Muscle of back (tissue), 11 donors: ENCODE data around the gene MRPS6. TPM values are rescaled to one million over a fixed set of nuclear protein-coding genes. Genes with fewer than 3 reads are reported as not detected.

Source experiments
- DNase-seq, 3 donors: peaks; one replicate each; pipeline versions ENCODE4 v3.0.0 to v3.0.0-alpha.2; 2013
- polyA plus RNA-seq, 10 donors: library from polyadenylated mRNA; unstranded; fragments of 120-200 nt; gene quantifications; one replicate each; pipeline ENCODE4 v1.2.1, GENCODE V29; 2013; ENCODE audit not compliant: insufficient read length in 10 of 10

Gene MRPS6
- polyA plus RNA-seq, 10 donors = 35.4 to 47.7 (median 41.1) TPM

- no peak for DNase-seq
Observed at GRCh38 chr21:34093083-34093482, 19.7 kb downstream of the MRPS6 start.

DNA sequence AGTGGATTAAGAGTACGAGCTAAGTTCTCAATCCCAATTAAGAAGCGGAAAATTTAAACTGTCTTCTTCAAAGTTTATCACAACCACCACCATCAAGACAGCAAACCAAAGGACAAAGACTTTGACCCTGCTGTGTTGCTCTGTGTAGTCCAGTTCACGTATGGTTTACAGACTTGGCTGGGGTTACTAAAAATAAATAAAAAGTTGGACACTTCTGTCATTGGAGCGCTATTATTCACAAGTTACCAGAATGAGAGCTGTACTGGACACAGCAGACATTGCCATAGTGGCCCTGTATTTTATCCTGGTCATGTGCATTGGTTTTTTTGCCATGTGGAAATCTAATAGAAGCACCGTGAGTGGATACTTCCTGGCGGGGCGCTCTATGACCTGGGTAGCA is 21.6 kb downstream of the MRPS6 start:
- DNase-seq = no peak

GRCh38 chr21:34097442-34097841 is 24.1 kb downstream of the MRPS6 start:
- DNase-seq = no peak

- DNase-seq = no peak
Observed at GRCh38 chr21:34100337-34100736, 27.0 kb downstream of the MRPS6 start.

DNA sequence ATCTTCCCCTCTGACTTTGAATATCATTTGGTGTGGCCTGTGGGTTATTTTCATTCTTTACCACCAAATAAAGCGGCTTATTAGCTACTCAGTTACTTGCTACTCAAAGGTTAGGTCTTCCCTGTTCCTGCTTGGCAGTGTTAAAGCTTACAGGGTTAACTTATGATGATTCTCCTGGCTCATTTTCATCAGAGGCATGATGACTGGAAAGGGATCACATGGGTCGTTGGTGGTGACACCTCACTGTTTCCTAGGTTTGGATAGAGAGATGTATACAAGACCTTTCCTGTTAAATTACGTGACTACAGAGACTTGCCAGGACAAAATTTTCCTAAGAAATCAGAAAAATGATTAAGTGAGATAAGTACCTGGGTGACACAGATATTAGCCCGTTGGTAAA is 27.4 kb downstream of the MRPS6 start:
- no peak for DNase-seq

GRCh38 chr21:34105947-34106541 is 32.7 kb downstream of the MRPS6 start:
- DNase-seq = no peak

- no peak for DNase-seq
Observed at GRCh38 chr21:34107606-34108005, 34.2 kb downstream of the MRPS6 start.

- no peak for DNase-seq
Observed at GRCh38 chr21:34109075-34109474, 35.7 kb downstream of the MRPS6 start.

- no peak for DNase-seq
Observed at GRCh38 chr21:34110594-34111202, 37.3 kb downstream of the MRPS6 start.

DNA sequence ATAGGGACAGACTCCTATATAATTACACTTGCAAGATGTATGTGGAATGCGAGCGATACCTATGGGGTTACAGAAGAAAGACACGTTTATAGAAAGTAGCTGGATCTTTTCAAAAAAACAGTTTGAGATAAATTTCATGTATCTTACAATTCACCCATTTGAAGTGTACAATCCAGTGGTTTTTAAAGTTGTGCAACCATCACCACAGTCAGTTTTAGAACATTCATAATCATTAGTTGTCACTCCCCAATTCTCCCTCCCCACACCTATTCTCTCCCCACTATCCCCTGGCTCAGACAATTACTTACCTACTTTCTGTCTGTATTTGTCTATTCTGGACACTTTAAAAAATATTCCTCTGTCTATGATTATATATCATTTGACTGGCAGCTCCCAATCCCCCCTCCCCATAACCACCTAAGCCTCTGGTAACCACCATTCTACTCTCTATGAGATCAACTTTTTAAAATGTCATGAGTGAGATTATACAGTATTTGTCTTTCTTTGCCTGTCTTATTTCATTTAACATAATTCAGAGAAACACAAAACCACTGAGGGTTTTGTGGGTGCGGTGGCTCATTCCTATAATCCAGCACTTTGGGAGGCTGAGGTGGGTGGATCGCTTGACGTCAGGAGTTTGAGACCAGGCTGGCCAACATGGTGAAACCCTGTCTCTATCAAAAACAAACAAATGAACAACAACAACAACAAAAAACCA is 39.1 kb downstream of the MRPS6 start:
- DNase-seq = no peak

DNA sequence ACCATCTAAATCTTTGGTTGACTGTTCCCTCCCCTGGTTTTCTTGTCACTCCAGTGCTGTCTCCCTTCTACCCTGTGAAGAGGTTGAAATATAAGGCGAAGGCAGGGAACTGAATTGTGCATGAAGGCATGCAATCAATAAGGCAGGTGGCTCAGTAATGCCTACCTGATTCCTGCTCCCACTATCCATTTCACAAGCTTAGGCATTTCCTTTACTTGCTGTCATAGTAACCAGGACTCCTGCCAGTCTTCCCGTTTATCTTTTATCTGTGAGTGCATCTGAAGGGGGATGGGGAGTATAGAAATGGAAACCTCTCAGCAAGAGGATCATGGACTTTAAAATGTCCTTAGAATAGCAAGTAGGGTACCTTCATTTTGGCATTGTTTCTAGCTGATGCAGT is 40.5 kb downstream of the MRPS6 start:
- no peak for DNase-seq

DNA sequence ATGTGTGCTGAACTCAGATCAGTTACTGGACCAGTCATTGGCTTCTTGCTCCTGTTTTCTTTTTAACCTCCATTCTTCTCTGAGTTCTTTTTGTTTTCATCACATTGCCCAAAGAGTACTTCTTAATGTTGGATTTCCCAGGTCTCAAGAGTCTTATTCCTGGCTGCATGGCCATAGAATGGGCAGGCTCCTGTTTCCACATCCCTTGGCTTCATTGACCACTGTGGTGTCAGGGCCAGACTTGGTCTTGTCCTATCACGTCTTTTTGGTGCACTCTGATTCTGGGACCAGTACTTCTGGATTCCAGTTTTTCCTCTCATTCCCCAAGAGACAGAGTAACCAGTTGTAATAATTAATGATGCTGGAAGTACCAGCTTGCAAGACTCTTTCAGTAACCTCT is 41.8 kb downstream of the MRPS6 start:
- DNase-seq = no peak

DNA sequence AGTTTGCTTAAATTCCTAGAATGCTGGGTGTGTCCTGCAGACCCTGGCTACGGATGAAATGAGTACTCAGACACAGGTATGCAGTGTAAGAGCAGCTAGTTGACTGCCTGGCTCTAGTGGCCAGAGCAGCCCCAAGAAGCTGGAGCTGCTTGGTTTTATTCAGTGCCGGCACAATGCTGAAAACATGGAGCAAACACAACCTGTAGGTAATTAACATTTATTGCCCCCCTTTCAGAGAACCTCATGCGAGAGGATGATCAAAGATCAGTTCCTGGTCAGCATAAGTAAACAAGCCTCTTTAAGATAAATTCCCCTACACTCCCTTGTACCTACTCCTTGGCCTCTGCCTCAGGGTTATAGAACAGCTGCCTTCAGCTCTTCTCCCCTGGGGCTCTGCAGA is 43.2 kb downstream of the MRPS6 start:
- DNase-seq = no peak

DNA sequence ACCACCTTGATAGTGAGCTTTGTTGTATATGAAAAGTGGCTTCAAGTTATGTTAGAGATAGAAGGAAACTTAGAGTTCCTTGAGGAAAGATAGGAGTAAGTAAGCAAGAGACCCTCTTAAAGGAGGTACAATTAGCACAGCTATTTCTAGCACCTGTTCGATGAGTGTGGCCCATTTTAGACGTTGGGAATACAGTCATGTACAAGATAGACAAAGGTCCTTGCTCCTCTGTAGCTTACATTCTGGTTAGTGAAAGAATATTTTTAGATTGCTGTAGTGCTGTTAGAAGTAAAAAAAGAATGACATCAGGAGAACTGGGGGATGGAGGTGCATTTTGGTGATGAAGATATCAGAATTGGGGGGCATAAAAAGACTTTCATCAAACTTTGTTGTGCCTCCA is 47.5 kb downstream of the MRPS6 start:
- DNase-seq = no peak

DNA sequence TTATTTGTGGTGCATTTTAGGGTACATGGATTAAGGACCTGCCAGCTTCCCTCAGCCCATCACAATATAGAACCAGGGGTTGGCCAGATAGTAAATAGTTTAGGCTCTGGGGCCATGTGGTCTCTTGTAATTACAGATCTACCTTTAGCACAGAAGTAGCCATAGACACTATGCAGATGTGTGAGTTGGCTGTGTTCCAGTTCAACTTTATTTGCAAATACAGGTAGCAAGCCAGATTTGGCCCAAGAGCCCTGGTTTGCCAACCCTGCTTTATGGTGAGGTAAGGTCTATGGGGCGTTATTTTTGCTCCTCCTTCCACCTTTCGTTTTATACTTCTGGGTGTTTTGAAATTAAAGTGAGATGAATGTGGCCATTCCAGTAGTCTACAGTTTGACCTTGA is 48.7 kb downstream of the MRPS6 start:
- no peak for DNase-seq

DNA sequence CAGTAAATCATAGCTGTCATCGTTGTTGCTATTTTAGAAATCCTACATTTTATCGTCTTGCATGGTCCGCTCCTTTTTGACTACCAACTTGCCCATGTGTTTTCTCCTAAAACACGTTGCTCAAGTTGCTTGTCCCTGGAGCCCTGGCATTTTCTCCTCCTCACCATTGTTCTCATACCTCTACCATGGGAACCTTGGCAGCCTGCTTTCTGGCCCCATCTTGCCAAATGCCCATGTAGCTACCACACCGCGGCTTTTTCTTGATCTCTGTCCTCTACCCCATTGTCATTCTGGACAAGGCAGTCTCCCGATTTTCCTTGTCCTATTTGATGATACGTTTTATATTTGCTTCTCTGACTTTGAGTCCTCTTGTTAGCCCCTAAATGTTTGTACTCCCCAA is 50.2 kb downstream of the MRPS6 start:
- DNase-seq = no peak

GRCh38 chr21:34126269-34126668 is 52.9 kb downstream of the MRPS6 start:
- DNase-seq = no peak

- no peak for DNase-seq
Observed at GRCh38 chr21:34126691-34127090, 53.3 kb downstream of the MRPS6 start.

GRCh38 chr21:34128124-34128523 is 54.7 kb downstream of the MRPS6 start:
- DNase-seq = no peak

DNA sequence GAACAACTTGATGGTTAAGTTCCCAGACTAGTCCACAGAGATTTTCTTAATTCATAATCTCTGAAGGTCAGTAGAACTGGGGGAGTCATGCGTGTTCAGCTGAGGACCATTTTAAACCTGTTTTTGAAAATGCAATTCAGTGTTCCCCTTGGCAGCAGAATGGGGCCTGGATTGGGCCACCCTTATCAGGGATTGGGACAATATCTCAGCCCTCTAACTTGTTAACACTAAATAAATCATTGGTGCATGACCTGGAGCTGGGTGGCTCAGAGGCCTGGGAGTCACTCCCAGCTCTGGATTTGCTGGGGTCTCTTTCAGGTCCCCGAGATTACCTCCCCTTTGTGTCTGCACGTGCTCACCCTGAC is 55.3 kb downstream of the MRPS6 start:
- no peak for DNase-seq

DNA sequence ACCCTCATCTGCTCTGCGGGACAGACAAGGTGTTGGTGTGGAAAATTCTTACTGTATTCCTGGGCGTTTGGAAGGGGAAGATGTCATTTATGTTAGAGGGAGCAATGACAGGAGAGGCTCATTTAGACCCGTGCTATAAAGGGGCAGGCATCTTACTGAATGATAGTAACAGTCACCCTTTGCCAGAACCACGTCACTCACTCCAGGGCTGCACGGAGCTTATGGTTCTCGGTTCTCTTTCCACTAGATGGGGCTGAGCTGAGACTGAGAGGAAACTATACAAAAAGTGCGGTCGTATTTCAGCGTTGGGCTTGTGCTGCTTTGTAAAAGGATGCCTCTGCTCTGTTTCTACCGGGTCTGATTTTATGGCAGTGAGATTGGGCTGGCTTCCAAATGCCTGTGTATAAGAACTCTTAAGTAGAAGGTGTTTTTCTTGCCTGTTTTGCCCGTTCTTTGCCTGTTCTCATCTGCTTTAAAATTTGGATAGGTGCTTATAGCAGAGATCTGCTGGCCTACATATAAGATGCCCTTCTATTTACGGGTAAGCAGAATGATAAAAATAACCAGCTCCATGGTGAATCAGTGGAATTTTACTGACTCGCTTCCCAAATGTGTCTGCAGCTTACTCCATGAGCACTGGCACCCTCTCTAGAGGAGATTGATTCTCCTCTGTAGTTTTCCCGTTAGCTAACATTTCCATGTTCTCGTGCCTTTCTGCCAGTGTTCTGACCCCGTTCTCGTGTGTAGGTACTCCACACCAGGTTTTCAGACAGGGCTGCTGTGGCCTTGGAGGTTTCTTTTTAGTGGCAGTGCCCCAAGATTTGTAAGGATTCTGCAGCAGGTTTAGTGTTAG is 55.9 kb downstream of the MRPS6 start:
- DNase-seq = peak; percentile 87 to 90 (median 89)

GRCh38 chr21:34129901-34130715 is 56.7 kb downstream of the MRPS6 start:
- DNase-seq = peak in 1 of 3 donors; percentile 33
